PC-9 (cell line): Measurements from ENCODE around the gene GAS5. TPM values are rescaled to one million over a fixed set of nuclear protein-coding genes. Genes with fewer than 3 reads are reported as not detected.

Source experiments
- BruUV-seq: library from RNA; stranded (reverse); fragments of 400-500 nt; replicated peaks from 2 replicates; lab custom pipeline; 2021; lab: Mats Ljungman, UMichigan
- CTCF ChIA-PET: fragments of 300-600 bp; sonication (Branson Sonifier 250); formaldehyde crosslinking; loops from one replicate; lab custom pipeline; 2022; ENCODE audit warnings: antibody characterized with exemption; lab: Charles Lee
- POLR2A ChIA-PET: fragments of 300-600 bp; sonication (Branson Sonifier 250); formaldehyde crosslinking; loops from one replicate; lab custom pipeline; 2022; ENCODE audit warnings: antibody characterized with exemption; ENCODE audit not compliant: unreplicated experiment; lab: Charles Lee
- DNase-seq, 2 experiments: peaks; one replicate each; pipeline versions ENCODE4 v3.0.0 to v3.0.0-alpha.2; 2015 to 2022; ENCODE audit warnings: mixed read lengths in 1 of 2
- H2AFZ ChIP-seq: fragments of 200-600 bp; sonication (generic); 2 replicates; pipeline ENCODE4 v1.8.1; 2017; ENCODE audit warnings: antibody characterized with exemption
- H3F3A ChIP-seq: fragments of 200-600 bp; sonication (generic); 2 replicates; pipeline ENCODE4 v1.8.1; 2017; ENCODE audit warnings: antibody characterized with exemption, mild to moderate bottlenecking, low read depth; ENCODE audit not compliant: insufficient read depth
- H3K27ac ChIP-seq: fragments of 200-600 bp; sonication (generic); 2 replicates; pipeline ENCODE4 v1.6.1; 2016; ENCODE audit warnings: mixed run types
- H3K27me3 ChIP-seq: fragments of 200-600 bp; sonication (generic); 2 replicates; pipeline ENCODE4 v1.6.1; 2016; ENCODE audit warnings: low read depth, mixed run types; ENCODE audit not compliant: insufficient read depth
- H3K36me3 ChIP-seq: fragments of 200-600 bp; sonication (generic); 2 replicates; pipeline ENCODE4 v1.6.1; 2016; ENCODE audit warnings: low read depth, mixed run types
- H3K4me1 ChIP-seq: fragments of 200-600 bp; sonication (generic); replicated peaks from 2 replicates; pipeline ENCODE4 v1.6.1; 2016; ENCODE audit warnings: mixed run types; ENCODE audit not compliant: insufficient read depth
- H3K4me2 ChIP-seq: fragments of 200-600 bp; sonication (generic); 2 replicates; pipeline ENCODE4 v1.6.1; 2017; ENCODE audit warnings: mixed run types
- H3K4me3 ChIP-seq: fragments of 200-600 bp; sonication (generic); 2 replicates; pipeline ENCODE4 v1.6.1; 2016; ENCODE audit warnings: mixed run types
- H3K79me2 ChIP-seq: fragments of 200-600 bp; sonication (generic); 2 replicates; pipeline ENCODE4 v1.6.1; 2017; ENCODE audit warnings: low read depth, mixed run types
- H3K9me2 ChIP-seq: fragments of 200-600 bp; sonication (generic); 2 replicates; pipeline ENCODE4 v1.8.1; 2017; ENCODE audit warnings: mild to moderate bottlenecking; ENCODE audit not compliant: insufficient read depth
- H3K9me3 ChIP-seq: fragments of 200-600 bp; sonication (generic); 2 replicates; pipeline ENCODE4 v1.8.1; 2016; ENCODE audit warnings: low read depth; ENCODE audit not compliant: insufficient read depth
- H4K20me1 ChIP-seq: fragments of 200-600 bp; sonication (generic); 2 replicates; pipeline ENCODE4 v1.8.1; 2017; ENCODE audit not compliant: insufficient read depth
- EZH2 ChIP-seq: fragments of 200-600 bp; sonication (generic); IDR thresholded peaks from 2 replicates; pipeline ENCODE4 v1.8.0; 2017; ENCODE audit warnings: antibody characterized with exemption, low read depth
- intact Hi-C: fragments of 100-400 bp; cut with micrococcal nuclease; formaldehyde crosslinking; loops from one replicate; pipeline ENCODE4 v1.10.0; 2022; ENCODE audit not compliant: unreplicated experiment
- total RNA-seq: library from RNA; stranded (reverse); gene quantifications from 2 replicates; pipeline ENCODE4 v1.2.3, GENCODE V29; 2021
- TF ChIP-seq, protein P1 (sequence below): fragments of 200-600 bp; sonication (generic); conservative IDR thresholded peaks from 2 replicates; pipeline ENCODE4 v1.6.1; 2017; ENCODE audit warnings: mixed run types, antibody characterized with exemption, mild to moderate bottlenecking, moderate library complexity

Gene GAS5
- total RNA-seq, 1 experiment from 2014 or later = 234 TPM

- ChIA-PET CTCF (no interaction called here), POLR2A (no interaction called here)
- H2AFZ ChIP-seq = no peak overlapping the region
- no peaks in the 10 kb centered on the region for H4K20me1 ChIP-seq
- H3K36me3 ChIP-seq = no peaks in the 10 kb centered on the region
- no peak for TF ChIP-seq EZH2
- TF ChIP-seq, protein P1, sequence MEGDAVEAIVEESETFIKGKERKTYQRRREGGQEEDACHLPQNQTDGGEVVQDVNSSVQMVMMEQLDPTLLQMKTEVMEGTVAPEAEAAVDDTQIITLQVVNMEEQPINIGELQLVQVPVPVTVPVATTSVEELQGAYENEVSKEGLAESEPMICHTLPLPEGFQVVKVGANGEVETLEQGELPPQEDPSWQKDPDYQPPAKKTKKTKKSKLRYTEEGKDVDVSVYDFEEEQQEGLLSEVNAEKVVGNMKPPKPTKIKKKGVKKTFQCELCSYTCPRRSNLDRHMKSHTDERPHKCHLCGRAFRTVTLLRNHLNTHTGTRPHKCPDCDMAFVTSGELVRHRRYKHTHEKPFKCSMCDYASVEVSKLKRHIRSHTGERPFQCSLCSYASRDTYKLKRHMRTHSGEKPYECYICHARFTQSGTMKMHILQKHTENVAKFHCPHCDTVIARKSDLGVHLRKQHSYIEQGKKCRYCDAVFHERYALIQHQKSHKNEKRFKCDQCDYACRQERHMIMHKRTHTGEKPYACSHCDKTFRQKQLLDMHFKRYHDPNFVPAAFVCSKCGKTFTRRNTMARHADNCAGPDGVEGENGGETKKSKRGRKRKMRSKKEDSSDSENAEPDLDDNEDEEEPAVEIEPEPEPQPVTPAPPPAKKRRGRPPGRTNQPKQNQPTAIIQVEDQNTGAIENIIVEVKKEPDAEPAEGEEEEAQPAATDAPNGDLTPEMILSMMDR = no peak
- H3K4me3 ChIP-seq = no peak overlapping the region
- no TSS peak for BruUV-seq
- H3K9me2 ChIP-seq = no peaks in the 10 kb centered on the region
- intact Hi-C loops = no loop called here
- no peaks in the 10 kb centered on the region for H3F3A ChIP-seq
- no peaks in the 10 kb centered on the region for H3K4me1 ChIP-seq
- no peaks in the 10 kb centered on the region for H3K27me3 ChIP-seq
- no peak overlapping the region for H3K27ac ChIP-seq
- H3K9me3 ChIP-seq = no peaks in the 10 kb centered on the region
- no peak overlapping the region for H3K4me2 ChIP-seq
- H3K79me2 ChIP-seq = no peaks in the 10 kb centered on the region
- DNase-seq = no peak
Measured at GRCh38 chr1:173894189-173894588, 26.4 kb upstream of the GAS5 start.

DNA sequence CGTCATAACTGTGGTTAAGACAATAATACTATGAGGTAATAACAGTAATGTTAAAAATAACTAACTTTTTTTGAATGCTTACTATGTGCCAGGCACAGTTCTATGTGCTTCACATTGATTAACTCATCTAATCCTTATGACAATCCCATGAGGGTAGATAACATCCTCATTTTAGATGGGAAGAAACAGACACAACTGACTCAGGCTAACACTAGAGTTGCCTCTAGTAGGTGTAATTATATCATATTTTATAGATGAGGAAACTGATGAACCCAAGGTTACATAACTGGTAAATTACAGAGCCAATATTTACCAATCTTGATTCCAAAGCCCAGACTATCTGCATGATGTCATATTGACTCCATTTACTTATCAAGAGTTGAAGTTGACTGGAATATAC lies 25.8 kb upstream of the GAS5 start:
- no peaks in the 10 kb centered on the region for H3K36me3 ChIP-seq
- no peaks in the 10 kb centered on the region for H4K20me1 ChIP-seq
- H3K27ac ChIP-seq = no peak overlapping the region
- no peak for DNase-seq
- H3K27me3 ChIP-seq = no peaks in the 10 kb centered on the region
- TF ChIP-seq, protein P1 = no peak
- no peak for TF ChIP-seq EZH2
- intact Hi-C loops = no loop called here
- no TSS peak for BruUV-seq
- H3F3A ChIP-seq = no peaks in the 10 kb centered on the region
- POLR2A ChIA-PET = no interaction called here
- H3K9me2 ChIP-seq = no peaks in the 10 kb centered on the region
- CTCF ChIA-PET = no interaction called here
- H3K4me3 ChIP-seq = no peak overlapping the region
- no peaks in the 10 kb centered on the region for H3K4me1 ChIP-seq
- no peak overlapping the region for H2AFZ ChIP-seq
- H3K9me3 ChIP-seq = no peaks in the 10 kb centered on the region
- H3K4me2 ChIP-seq = no peak overlapping the region
- no peaks in the 10 kb centered on the region for H3K79me2 ChIP-seq

GRCh38 chr1:173889885-173890284 lies 22.1 kb upstream of the GAS5 start:
- Histone ChIP-seq H3F3A (no peaks in the 10 kb centered on the region), H3K36me3 (0 out of 2 replicates have a peak, but pooled peaks cover 4% of the 10 kb centered on the region), H3K4me1 (no peaks in the 10 kb centered on the region), H3K27ac (no peak overlapping the region), H3K4me2 (no peak overlapping the region), H3K9me2 (no peaks in the 10 kb centered on the region), H3K9me3 (no peaks in the 10 kb centered on the region), H4K20me1 (no peaks in the 10 kb centered on the region), H2AFZ (no peak overlapping the region), H3K27me3 (no peaks in the 10 kb centered on the region), H3K79me2 (no peaks in the 10 kb centered on the region), H3K4me3 (no peak overlapping the region)
- no peak for TF ChIP-seq EZH2
- TF ChIP-seq, protein P1 = no peak
- ChIA-PET CTCF (no interaction called here), POLR2A (interaction anchor here (0.7 kb wide), 1 partner anchor 21 kb away, joined by 4 read pairs; no protein-coding TSS in a partner anchor)
- intact Hi-C loops = no loop called here
- DNase-seq = no peak
- BruUV-seq = no TSS peak
